ENCODE results near the gene S100A1.
"Not testable (repeated sequence)": the region's sequence is repeated elsewhere in the genome, so short reads cannot be mapped to it uniquely, and the experiment has no call there.

The S100A1 gene

DNA sequence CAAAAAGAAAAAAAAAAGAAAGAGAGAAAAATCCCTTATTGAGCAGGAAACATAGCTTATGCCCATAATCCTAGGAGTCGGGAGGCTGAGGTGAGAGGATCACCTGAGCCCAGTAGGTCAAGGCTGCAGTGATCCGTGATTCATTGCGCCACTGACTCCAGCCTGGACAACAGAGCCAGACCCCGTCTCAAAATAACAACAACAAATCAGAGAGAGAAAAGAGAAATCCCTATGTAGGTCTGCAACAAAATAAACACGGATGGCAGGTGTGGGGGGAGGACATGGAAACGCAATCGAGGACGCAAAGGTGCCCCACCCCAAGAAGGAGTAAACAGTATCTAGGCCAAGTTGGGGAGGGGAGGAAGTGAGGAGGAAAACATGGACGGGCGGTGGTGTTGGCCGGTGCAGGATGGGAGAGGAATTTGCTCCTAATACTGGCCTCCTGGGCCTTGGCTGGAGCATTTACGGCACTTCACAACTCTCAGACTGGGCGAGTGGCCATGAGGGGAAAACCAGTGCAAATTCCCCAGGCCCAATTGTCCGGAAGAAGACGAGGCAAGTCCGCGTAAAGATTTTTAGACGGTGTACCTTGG lies 5.0 kb downstream of the S100A1 start:
- DNase-seq = no peak

DNA sequence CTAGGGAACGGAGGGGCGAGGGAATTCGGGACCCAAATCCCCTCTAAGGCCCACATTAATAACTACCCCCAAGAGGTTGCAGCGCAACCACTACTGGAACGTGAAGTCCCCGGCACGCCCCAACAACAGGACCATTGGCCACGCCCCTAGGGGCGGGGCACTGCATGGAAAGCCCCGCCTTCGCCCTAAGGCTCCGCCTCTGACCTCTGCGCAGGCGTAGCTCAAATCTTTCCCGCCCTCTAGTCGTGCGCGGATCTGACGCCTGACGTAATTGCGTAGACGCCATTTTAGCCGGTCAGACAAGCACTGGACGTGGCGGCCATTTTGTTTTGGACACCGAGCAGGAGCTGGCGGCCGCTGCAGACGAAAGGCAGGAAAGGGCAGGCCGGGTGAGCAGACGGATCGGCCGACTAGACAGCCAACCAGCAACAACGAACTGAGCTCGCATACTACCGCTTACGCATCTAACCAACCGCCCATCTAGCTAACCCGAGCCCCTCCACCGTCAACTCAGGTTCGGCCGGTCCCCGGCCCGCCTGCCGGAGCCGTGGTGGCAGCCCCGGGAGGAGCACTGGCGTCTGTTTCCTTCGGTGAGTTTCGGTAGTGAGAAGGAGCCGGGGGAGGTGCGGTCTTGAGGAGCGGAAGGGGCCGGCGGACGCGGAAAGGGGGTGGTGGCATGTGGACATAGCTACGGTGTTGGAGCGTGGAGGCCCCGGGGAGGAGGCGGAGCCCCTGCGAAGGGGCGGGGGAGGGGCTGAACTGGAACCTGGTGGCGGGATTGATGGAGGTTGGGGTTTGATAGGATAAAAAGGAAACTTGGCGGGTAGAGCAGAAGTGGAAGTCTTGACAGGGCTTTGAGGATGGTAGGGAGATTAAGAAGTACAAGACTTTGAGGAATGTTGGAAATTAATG lies 5.8 kb downstream of the S100A1 start, which contains the start of gene CHTOP:
Gene CHTOP, plus strand, starts transcription at position 313 of the 912 bp plus-strand sequence. CDS start 2,523 bp downstream, outside the sequence.
- peak; percentile 96 to 97 for DNase-seq

DNA sequence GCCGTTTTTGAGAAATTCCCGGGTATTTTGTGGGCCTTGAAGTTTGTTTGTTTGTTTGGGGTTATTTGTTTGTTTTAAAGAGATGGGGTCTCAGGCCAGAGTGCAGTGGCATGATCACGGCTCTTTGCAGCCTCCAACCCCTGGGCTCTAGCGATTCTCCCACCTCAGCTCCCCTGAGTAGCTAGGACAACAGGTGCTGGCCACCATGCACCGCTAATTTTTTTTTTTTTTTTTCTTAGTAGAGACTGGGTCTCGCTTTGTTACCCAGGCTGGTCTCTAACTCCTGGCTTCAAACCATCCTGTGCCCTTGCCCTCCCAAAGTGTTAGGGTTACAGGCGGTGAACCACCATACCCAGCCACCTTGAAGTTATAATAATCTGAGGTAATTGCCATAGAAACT lies 7.6 kb downstream of the S100A1 start:
- DNase-seq = no peak

DNA sequence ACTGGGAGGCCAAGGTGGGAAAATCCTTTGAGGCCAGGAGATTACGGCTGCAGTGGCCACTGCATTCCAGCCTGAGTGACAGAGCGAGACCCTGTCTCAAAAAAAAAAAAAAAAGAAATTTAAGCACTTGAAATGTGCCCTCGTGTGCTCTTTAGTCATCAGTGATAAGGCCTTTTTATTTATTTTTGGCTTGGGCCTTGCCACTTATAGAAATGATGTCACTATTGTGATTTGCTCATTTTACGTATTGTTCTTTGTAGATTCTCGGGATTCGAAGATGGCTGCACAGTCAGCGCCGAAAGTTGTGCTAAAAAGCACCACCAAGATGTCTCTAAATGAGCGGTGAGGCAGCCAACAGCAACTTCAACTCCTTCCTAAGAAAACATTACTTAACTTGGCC lies 8.1 kb downstream of the S100A1 start:
- DNase-seq = no peak

DNA sequence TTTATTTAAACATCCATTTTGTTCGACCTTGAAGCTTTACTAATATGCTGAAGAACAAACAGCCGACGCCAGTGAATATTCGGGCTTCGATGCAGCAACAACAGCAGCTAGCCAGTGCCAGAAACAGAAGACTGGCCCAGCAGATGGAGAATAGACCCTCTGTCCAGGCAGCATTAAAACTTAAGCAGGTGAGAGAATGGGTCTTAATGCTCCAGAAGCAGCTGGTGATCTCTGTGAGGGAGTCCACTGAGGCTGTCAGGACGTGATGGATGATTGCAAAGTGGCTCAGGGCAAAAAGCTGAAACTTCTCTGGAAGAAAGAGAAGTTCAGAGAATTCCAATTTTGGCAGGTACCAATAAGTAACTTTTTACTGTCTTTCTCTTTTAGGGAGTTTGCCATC lies 10.0 kb downstream of the S100A1 start:
- DNase-seq = no peak

DNA sequence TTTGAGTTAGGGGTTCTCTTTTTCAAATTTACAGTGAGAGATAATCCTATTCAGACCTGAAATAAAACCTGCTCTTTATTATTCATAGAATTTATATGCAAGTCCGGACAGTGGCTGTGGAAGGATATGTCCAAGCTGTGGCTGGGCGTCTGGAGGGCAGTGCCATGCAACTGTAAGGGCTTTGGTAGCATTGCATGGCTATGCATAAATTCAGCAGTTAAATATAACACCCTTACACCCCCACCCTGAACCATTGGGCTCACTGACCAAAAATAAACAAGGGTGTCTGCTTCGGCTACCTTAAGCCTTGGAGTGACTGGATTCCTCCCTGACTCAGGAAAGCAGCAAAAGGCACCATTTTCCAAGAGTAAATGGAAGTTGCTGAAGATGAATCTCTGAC lies 11.0 kb downstream of the S100A1 start:
- no peak for DNase-seq

DNA sequence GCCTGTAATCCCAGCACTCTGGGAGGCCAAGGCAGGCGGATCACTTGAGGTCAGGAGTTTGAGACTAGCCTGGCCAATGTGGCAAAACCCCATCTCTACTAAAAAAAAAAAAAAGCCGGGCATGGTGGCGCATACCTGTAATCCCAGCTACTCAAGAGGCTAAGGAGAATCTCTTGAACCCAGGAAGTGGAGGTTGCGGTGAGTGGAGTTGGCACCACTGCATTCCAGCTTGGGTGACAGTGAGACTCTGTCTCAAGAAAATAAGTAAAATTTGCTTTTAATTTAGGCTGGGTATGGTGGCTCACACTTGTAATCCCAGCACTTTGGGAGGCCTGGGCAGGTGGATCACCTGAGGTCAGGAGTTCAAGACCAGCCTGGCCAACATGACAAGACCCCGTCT lies 12.0 kb downstream of the S100A1 start:
- not testable (repeated sequence) for DNase-seq

DNA sequence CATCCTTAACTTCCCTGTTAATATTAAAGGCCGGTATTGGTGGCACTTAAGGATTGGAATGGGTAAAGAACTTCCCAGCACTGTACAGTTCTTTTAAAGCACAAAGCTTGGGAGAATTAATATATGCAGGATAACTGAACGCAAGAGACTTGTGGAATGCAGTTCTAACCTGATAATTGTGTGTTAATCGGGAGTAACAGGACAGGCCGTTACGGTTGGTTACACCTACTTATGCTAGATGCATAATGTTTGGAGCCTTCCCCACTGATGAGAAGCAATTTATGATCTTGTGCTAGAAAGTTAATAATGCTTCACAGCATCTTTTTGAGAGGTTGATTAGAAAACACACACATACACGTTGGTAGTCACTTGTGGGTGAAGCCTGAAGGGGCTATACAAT lies 12.6 kb downstream of the S100A1 start:
- no peak for DNase-seq

DNA sequence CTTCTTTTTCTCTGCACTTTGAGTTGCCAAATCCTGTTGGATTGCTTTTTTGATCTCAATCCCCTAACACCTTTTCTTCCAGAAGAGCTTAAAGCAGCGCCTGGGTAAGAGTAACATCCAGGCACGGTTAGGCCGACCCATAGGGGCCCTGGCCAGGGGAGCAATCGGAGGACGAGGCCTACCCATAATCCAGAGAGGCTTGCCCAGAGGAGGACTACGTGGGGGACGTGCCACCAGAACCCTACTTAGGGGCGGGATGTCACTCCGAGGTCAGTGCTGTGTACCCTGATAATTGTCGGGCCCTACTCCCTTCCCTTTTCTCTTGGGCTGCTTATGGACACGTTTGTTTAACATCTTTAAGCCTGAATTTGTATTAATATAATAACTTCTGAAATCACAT lies 13.9 kb downstream of the S100A1 start:
- no peak for DNase-seq

DNA sequence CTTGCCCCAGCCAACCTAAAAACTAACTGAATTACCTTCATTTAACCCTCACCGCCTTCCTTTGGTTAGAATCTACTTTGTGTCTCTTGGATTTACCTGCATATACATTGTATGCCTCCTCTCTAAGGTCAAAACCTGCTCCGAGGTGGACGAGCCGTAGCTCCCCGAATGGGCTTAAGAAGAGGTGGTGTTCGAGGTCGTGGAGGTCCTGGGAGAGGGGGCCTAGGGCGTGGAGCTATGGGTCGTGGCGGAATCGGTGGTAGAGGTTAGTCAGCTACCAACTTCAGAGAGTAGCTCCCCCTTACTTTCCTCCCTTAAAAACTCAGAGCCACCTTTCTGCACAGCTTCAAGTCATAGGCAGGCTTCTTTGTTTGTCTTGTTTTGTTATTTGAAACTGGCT lies 14.9 kb downstream of the S100A1 start:
- no peak for DNase-seq

DNA sequence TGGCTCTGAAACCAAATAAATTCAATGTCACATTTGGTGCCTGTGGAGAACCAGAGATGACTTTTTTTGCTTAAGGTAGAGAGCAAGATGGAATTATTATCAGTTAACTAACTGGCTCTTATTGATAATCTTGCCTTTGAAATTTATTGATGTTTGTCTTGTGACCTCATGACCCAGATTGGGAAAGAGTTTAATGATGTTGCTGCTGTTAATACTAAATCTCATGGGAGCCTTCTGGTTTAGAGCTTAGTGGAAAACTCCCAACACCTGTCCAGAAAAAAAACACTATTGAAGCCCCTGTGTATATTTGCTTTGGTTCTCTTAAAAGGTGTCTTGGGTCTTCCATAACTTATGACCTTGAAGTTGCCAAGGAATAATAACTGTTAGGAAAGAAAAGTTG lies 15.6 kb downstream of the S100A1 start:
- no peak for DNase-seq

DNA sequence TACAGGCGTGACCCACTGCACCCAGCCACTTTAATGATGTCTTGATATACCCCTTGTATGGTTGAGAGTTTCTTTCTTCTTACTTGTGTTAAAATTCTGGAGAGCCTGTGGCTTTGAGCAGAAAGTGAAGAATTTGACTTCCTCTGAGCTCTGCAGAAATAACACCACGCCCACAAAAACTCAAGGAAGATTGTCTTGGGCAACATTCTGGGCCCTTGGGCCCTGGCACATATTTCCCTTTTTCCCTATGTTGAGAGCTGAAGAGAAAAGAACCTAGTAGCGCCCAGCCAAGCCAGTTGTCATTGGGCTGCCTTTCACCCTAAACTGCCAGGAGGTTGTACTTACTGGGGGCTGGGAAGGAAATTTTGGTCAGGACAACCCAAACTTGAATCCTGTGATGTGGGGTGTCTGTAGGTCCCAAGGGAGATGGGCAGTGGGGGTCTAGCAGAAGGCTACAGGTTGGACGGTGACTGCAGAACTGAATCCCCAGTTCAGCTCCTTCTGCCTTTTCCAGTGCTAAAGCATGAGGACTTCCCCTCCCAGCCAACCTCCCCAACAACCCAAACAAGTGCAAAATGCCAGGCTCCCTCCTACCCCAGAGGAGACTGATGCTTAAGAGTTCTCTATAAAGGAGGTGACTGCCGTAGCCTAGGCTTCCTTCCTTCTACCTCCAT lies 18.6 kb downstream of the S100A1 start:
- DNase-seq = no peak

DNA sequence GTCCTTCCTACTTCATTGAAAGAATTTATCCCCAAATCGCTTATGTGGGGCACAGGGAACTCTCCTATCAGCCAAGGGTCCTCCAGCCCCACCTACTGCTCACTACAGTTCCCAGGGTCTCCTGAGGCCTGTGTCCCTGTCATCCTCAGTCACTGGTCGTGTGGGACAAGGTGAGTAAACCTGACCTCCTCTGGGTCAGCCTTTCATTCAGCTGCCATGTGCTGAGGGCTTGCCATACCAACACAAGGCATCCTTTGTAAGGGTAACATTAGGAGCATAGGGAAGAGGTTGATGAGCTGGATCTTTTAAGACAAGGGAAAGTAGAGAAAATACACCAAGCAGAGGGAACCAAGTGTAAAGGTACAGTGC lies 19.1 kb downstream of the S100A1 start:
- no peak for DNase-seq

DNA sequence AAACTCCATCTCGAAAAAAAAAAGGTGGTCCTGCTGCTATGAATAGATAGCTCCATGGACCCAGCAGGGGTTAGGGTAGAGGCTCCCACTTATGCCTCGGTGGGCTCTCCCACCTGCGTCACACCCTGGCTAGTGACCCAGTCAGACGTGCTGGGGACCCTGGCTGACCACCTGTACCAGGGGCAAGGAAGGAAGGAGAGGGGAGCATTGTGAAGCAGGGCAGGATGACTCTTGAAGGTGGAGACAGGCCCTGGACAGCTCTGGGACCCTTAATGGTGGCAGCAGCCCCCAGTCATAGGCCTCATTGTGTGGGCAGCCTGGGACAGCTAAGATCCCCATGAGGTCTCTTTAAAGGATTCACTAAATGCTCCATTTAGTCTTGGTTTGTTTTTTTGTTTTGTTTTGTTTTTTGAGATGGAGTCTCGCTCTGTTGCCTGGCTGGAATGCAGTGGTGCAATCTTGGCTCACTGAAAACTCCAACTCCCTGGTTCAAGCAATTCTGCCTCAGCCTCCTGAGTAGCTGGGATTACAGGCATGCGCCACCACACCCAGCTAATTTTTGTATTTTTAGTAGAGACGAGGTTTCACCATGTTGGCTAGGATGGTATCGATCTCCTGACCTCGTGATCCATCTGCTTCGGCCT lies 19.9 kb downstream of the S100A1 start:
- DNase-seq = no peak

DNA sequence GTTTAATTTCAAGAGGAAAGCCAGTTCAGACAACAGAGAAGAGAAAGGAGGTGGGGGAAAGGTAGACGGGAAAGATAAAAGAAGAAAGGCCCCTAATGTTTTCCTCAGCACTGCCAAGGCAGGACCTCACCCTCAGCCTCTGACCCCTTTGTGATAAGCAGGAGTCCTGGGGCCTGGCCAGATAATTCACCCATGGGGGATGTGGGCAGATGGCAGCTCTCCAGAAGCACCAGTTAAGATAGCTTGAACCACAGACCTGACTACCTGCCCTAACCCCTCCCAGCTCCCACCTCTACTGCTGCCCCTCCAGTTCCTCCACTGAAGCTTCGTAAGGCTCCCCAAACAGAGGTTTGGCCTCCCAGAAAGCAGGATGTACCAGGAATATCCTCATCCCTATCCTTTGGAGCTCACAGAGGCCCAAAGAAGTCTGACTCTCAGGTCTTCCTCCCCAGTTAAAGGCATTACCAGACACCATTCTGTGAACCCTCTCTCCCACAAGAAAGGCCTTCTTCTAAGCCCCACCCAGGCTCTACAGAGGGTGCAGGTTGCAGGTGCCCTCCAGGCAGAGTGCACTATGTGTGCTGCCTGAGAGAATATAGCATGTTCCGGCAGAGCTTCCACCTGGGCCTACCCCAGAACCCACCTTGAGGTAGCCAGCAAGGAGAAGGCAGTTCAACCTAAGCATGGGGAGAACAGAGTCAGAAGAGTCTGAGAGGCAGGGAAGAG lies 21.1 kb downstream of the S100A1 start:
- DNase-seq = peak in 1 of 2 donors; percentile 43

DNA sequence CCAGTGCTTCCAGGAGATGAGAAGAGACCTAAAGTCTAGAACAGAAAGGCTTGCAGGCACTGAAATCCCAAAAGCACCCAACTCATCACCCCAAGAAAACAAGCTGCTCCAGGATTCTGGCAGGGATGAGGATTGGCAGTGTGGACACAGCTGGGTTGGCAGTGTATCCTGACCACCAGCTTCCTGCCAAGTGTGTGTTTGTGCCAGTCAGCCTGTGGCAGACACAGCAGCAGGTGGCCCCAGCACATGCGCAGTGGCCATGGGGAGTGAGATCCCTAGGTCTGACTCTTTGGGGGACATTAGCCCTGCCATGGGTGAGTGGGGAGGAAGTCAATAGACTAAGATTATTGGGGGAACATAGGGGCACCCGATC lies 21.6 kb downstream of the S100A1 start:
- no peak for DNase-seq

DNA sequence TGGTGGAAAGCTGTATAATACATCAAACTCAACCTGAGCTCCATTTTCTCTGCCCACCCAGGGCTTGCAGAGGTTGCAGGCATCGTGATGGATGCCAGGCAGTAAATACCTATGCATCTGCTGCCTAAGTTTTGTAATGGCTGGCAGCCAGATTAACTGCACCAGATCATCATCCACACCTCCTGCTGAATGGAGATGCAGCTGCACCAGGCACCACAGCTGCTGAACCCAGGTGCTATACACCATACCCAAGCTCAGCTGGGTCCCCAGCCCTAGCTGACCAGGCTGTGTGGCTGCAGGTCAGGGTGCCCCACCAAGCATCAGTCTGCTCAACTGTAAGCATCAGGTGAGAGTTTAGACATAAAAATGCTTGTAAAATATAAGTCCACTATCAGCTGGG lies 23.5 kb downstream of the S100A1 start:
- DNase-seq = no peak

DNA sequence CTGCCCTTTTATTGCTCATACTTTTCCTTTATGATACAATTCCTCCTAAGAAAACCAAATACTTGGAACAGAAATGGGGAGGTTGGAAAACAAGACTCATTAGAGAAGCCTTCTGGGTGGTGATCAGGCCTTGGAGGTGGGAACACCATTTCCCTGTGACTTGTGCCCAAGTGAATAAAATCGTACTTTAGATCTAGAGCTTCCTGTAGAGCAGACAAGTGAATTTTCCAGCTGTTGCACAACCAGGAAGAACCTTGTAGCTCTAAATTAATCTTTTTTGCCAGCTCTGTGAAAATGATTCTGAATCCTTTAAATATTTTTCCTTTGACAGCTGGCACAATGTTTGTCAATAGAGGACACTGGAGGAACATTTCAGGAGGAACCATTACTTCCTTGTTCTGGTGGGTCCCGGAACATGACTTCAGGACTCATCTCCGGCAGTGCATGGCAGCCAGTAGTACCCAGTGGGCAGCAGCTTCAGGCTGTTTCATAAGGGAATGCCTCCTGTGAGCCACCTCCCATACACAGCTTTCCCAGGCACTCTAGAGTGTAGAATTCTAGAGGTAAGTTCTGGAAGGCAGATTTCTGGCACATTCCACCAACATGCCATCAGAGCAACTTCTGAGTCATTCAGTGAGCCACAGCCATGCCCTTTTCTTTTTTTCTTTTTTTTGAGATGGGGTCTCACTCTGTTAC lies 24.7 kb downstream of the S100A1 start:
- DNase-seq = no peak

DNA sequence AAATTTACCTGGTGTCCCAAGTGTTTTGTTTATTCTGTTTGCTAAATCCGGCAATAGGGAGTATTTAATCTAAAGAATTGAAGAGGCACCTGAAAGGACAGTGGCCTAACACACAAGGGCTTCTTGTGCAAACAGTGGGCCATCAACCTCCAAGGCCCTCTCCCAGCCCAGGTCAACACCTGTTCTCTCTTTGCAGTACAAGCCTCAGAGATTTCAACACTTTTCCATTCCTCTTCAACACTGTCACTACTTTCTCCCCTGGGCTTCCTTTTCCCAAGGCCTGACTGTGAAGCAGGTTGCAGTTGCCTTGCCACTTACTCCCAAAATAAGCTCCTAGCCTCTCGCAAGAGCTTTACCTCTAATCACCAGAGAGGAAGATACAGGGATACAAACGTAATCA lies 27.1 kb downstream of the S100A1 start:
- no peak for DNase-seq

DNA sequence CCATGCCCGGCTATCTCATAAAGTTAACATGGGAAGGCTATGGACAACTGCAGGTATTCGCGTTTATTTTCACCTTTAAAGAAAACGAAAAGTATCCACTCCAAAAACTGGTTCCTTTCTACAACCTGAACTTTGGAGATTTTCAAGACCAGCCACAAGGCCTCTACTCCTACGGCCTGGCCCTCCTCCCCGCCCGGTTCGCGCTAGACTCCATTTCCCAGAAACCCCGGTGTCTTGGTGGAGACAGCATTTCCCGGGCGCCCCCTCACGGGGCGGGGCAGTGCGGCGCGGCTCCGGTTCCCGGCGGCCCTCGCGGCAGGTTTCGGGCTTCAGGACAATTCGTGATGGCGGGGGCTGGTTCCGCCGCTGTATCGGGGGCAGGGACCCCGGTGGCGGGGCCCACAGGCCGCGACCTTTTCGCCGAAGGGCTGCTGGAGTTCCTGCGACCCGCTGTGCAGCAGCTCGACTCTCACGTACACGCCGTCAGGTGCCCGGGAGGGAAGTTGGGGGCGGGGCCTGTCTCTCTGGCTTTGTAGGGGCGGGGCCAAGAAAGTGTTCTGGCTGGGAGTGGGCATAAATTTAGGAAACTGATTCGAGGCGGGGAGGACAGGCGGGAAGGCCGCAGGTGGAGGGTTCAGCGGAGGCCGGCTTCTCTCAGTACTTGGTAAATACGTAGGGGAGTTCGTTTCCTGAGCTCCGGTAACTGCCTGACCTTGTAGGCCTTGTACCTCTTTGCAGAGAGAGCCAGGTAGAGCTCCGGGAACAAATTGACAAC lies 30.4 kb downstream of the S100A1 start, which contains the start of gene SNAPIN:
Gene SNAPIN, plus strand, starts transcription at position 304 of the 775 bp plus-strand sequence. Its CDS starts 41 bp downstream, at position 345.
- peak; percentile 89 to 93 for DNase-seq

DNA sequence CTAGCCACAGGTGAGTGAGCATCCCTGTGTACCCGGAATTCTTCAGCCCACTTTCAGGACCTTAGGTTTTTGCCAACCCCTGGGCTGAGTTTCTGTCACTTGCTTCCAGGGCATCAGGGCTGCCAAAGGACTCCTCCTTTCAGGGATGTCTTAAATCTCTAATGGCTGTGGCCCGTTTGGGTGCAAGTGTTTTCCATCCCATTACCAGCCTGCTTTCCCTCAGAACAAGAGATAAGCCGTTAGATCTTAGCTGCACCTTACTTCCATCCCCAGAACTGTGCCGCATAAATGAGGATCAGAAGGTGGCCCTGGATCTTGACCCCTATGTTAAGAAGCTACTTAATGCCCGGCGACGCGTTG lies 30.9 kb downstream of the S100A1 start:
- no peak for DNase-seq
